ENCODE results near the gene GABRD. TPM values are rescaled to one million over a fixed set of nuclear protein-coding genes. Genes with fewer than 3 reads are reported as not detected.

The GABRD gene
- total and polyA plus RNA-seq, 10 of the 15 experiments (the other 5 are each of a cell fraction or from before 2014, with no cell fraction given): not detected

- Histone ChIP-seq H3K9ac (ENCODE audit: control insufficient read depth, insufficient read depth, low read length) (no peak overlapping the region), H3K27me3 (replicated peaks in 1 of 2; ENCODE audit: control insufficient read depth in 2 of 2, insufficient read depth in 2 of 2, low read length in 1 of 2) (peaks cover 0 to 3% of the 10 kb centered on the region in 2 experiments; a peak in 2 of 4 replicates), H3K4me2 (ENCODE audit: control insufficient read depth, insufficient read depth) (no peak overlapping the region), H3K79me2 (ENCODE audit: control insufficient read depth, insufficient read depth, low read length) (no peaks in the 10 kb centered on the region), H2AFZ (ENCODE audit: control insufficient read depth, low read depth, low read length) (no peak overlapping the region), H3K4me1 (ENCODE audit: control insufficient read depth, insufficient read depth, low read length) (no peaks in the 10 kb centered on the region), H3K9me3 (replicated peaks; ENCODE audit: control insufficient read depth, insufficient read depth, low read length) (no peaks in the 10 kb centered on the region), H3K36me3 (ENCODE audit: control insufficient read depth in 2 of 2, insufficient read depth in 2 of 2, low read length in 1 of 2) (no peaks in the 10 kb centered on the region), H3K27ac (ENCODE audit: control insufficient read depth, insufficient read depth) (no peak overlapping the region), H3K4me3 (no peak overlapping the region), H4K20me1 (ENCODE audit: control insufficient read depth, insufficient read depth) (no peaks in the 10 kb centered on the region)
- in situ Hi-C loops (cut with MboI) (no loop called here), intact Hi-C loops (cut with micrococcal nuclease; ENCODE audit: unreplicated experiment) (no loop called here)
- WGBS (ENCODE audit: insufficient coverage, insufficient replicate concordance, low lambda C conversion rate, missing lambda C conversion rate): 64% methylated on average over 23 of the region's 25 CpGs
- POLR2A ChIA-PET: no interaction called here
- no TSS peak for BruUV-seq (replicated peaks)
- SMC1A ChIA-PET (ENCODE audit: uncharacterized antibody, unreplicated experiment): no interaction called here
- ATAC-seq (no peak), FAIRE-seq (no peak), DNase-seq (ENCODE audit: low read depth, low spot score) (no peak)
- CTCF ChIA-PET: no interaction called here
- RAD21 ChIA-PET (ENCODE audit: unreplicated experiment): no interaction called here
- TF ChIP-seq HSF1 (IDR thresholded peaks at IDR 0.05; ENCODE audit: low read depth, low read length): no peak
- no peak for TF ChIP-seq SUPT20H (IDR thresholded peaks at IDR 0.05; ENCODE audit: borderline replicate concordance, control insufficient read depth, low read depth, low read length)
- TF ChIP-seq BACH1 (IDR thresholded peaks at IDR 0.05; ENCODE audit: borderline replicate concordance): no peak
- no peak for TF ChIP-seq ZNF384 (IDR thresholded peaks at IDR 0.05; ENCODE audit: borderline replicate concordance, low read depth, low read length)
- no peak for TF ChIP-seq SKIL (IDR thresholded peaks at IDR 0.05; ENCODE audit: low read depth, poor library complexity, severe bottlenecking)
- no peak for TF ChIP-seq PRDM15 (CRISPR knock-in tag; IDR thresholded peaks at IDR 0.05)
- no peak for TF ChIP-seq ZNF687 (IDR thresholded peaks at IDR 0.05)
- TF ChIP-seq ZBTB33 (IDR thresholded peaks at IDR 0.05): no peak
- no peak for TF ChIP-seq BCL11A (IDR thresholded peaks at IDR 0.05; ENCODE audit: low read depth, low read length)
- TF ChIP-seq YBX1 (IDR thresholded peaks at IDR 0.05): no peak
Observed at GRCh38 chr1:2021550-2021949, 2.4 kb downstream of the GABRD start.

Data from GM12878 (cell line).